Ramos (cell line): ENCODE results near the gene C16orf90.
"Not testable (repeated sequence)": the region's sequence is repeated elsewhere in the genome, so short reads cannot be mapped to it uniquely, and the experiment has no call there.

Experiments
- in situ Hi-C: fragments of 300-500 bp; cut with MboI; formaldehyde crosslinking; loops from one replicate; pipeline ENCODE4 v1.14.3; 2022; ENCODE audit warnings: low sequenced_read_pairs; ENCODE audit not compliant: unreplicated experiment

Gene C16orf90

GRCh38 chr16:3514621-3515020 is 19.3 kb upstream of the C16orf90 start:
- in situ Hi-C loops: no loop called here

DNA sequence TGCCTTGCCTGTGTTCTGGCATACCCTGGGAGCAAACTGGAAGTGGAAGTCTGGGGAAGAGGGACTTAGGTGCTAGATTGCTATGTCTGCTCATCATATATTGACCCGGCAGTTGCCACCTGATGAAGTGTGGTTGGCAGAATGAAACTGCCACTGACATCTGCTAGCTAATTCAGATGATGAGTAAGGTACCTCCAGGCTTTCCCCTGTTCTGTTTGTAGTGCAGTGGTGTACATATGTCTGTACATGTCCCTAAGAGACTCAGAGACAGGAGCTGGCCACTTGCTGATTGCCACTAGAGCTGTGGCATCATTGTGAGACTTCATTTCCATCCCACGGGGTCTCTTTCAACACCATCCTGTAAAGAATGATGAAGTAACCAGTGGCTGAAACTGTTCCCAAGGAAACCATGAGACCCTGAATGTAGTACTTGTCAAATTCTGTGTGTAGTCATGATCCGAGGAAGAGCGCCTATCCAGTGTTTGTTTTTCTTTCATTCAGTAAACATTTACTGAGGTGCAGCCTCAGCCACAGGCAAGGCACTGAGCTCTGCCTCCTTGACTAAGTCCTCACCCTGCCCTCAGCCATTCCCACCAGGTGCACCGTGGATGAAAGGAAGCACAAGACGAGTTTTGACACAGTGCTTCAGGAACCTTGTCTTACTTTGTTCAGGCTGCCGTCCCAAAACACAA is 18.7 kb upstream of the C16orf90 start:
- in situ Hi-C loops: no loop called here

DNA sequence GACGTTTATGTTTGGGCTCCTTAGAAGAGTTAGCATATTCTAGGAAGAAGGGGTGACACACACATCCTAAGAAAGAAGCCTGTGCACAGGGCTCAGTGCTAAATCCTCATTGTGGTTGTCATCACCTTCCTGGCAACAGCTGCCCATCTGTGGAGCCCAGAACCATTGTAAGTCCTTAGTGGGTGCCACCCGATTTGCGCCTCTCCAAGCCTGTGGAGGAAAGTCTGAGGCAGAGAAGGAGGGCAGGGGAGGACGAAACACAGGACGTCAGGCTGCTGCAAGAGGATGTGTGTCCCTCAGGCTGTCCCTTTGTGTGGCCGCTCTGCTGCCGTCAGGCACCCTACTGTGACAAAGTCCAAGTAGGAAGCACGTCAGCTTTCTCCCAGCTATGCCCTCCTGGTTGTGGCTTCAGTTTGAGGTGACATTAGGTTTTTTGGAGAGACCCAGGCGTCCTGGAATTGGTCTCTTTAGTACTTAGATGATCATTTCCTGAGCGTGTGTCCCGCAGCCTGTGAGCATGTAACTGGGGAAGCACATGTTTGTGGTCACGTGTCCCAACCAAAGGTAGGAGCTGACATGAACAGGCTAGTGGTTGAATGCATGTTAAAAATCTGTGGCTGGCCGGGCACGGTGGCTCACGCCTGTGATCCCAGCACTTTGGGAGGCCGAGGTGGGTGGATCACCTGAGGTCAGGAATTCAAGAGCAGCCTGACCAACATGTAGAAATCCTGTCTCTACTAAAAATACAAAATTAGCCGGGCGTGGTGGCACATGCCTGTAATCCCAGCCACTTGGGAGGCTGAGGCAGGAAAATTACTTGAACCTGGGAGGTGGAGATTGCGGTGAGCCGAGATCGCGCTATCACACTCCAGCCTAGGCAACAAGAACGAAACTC is 16.2 kb upstream of the C16orf90 start:
- in situ Hi-C loops: no loop called here

GRCh38 chr16:3510416-3510815 is 15.1 kb upstream of the C16orf90 start:
- in situ Hi-C loops: no loop called here

DNA sequence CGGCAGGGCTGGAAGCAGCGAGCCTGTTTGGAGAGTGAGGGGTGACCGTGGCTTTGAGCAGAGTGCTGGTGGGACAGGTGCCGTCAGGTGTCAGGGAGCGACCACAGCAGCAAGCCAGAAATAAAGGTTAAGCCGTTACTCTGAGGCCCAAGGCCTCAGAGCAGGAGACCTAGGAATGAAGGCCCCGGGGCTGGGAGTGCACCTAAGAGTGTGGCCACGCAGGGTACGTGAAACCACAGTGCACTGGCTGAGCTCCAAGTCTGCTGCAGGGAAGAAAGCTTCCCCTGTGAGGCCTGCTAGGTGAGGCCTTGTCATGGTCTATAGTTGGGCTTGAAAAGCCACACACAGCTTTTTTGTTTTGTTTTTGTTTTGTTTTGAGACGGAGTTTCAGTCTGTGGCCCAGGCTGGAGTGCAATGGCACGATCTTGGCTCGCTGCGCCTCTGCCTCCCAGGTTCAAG is 14.2 kb upstream of the C16orf90 start:
- in situ Hi-C loops: no loop called here

- in situ Hi-C loops: no loop called here
Observed at GRCh38 chr16:3508736-3509135, 13.4 kb upstream of the C16orf90 start.

GRCh38 chr16:3503523-3503922 is 8.2 kb upstream of the C16orf90 start:
- in situ Hi-C loops: no loop called here

GRCh38 chr16:3501783-3502400 is 6.6 kb upstream of the C16orf90 start:
- in situ Hi-C loops: no loop called here

- in situ Hi-C loops: not testable (repeated sequence)
Observed at GRCh38 chr16:3501412-3501761, 6.1 kb upstream of the C16orf90 start.

DNA sequence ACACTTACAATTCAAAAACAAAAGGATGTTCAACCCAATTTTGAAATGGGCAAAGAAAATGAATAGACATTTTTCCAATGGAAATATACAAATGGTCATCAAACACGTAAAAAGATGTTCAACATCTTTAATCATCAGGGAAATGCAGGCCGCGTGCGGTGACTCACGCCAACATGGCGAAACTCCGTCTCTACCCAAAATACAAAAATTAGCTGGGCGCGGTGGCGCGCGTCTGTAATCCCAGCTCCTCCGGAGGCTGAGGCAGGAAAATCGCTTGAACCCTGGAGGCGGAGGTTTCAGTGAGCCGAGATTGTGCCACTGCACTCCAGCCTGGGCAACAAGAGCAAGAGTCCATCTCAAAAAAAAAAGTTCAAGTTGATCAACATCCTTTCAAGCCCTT is 3.7 kb upstream of the C16orf90 start:
- in situ Hi-C loops: no loop called here

- in situ Hi-C loops: no loop called here
Observed at GRCh38 chr16:3497771-3498170, 2.5 kb upstream of the C16orf90 start.

DNA sequence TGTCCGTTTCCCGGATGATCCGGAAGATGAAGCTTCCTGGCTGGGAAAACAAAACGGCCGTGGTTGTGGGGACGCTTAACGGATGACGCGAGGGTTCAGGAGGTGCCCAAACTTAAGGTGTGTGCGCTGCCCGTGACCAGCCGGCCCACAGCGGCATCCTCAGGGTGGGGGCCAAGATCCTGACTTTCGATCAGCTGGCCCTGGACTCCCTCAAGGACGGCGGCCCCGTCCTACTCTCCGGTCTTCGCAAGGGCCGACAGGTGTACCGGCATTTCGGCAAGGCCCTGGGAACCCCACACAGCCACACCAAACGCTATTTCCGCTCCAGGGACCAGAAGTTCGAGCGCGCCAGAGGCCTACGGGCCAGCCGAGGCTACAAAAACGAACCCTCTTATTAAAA is 1.1 kb upstream of the C16orf90 start:
- in situ Hi-C loops: no loop called here

- in situ Hi-C loops: no loop called here
Observed at GRCh38 chr16:3494386-3494973, 809 bp downstream of the C16orf90 start.

DNA sequence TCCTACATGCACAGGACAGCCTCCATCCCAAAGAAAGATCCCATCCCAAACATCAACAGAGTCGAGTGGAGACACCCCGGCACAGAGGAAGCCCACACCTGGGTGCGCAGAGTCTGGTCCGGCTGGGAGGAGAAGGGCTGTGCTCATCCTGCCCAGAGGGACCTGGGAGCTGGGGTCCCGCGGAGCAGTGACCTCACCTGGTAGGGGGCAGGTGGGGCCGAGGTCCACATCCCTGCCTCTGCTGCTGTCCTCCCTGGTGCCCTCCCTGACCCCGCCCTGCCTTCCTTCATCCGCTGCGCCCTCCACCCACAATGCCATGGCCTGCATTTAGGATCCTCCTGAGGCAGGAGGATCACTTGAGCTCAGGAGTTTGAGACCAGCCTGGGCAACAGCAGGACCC is 2.9 kb downstream of the C16orf90 start:
- in situ Hi-C loops: no loop called here

- in situ Hi-C loops: no loop called here
Observed at GRCh38 chr16:3490911-3491629, 4.2 kb downstream of the C16orf90 start.

DNA sequence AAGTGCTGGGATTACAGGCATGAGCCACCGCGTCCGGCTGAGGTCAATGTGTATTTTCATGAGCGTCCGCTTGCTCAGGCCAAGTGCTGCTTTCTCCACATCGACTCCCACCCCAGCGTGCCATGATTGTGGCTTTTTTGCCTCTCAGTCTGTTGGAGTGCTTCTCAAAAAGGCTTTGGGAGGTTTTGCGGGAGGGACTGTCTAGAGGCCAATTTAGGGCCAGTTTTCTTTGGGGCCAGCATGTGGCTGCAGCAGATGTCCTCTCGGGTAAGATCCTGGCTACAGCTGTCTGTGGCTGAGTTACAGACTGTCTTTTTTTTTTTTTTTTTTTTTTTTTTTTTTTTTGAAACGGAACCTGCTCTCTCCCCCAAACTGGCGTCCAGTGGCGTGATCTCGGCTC is 6.5 kb downstream of the C16orf90 start:
- in situ Hi-C loops: no loop called here

DNA sequence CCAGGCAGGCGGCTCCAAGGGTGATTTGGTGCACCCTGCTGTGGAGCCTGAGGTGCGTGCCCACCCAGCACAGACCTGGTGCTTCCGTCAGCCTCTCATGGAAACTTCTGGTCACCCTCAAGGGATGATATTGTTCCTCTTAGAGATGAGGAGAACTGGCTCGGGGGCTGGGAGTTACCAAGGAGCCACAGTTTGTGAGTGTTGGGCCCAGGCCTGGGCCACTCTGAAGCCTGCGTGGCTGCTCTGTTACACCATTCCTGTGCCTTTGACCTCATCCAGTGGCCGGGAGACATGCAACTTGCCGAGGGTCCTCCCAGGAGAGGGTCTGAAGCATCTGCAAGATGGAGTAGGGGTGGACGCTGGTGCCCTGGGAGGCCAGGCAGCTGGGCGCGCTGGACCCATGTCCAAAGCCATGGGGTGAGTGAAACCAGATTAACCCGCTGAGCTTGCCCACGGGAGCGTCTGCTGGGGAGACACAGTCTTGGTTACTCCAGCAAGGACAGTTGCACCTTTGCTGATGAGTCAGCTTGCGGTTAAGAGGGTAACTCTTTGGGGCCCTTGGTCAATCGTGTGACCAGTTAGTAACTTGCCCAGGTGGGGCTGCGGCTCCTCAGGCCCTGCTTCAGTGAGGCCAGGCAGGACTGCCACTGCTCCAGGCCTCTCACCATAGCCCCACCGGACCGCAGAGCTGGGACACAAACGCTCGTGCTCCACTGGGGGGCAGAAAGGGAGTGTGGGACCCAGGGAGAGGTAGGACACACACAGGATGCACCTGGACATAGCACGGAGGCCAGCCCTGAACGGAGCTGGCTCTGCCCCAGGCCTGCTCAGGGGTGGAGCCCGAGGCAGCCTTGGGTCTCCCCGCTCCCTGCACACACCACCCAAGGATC is 7.5 kb downstream of the C16orf90 start:
- in situ Hi-C loops: no loop called here

- in situ Hi-C loops: no loop called here
Observed at GRCh38 chr16:3486506-3487215, 8.6 kb downstream of the C16orf90 start.
